ENCODE measurements around the gene DOCK10.
A peak's percentile ranks its signal among the peaks of the same experiment; 100 is the strongest.
"Not testable (repeated sequence)": the region's sequence is repeated elsewhere in the genome, so short reads cannot be mapped to it uniquely, and the experiment has no call there.

DOCK10 gene

DNA sequence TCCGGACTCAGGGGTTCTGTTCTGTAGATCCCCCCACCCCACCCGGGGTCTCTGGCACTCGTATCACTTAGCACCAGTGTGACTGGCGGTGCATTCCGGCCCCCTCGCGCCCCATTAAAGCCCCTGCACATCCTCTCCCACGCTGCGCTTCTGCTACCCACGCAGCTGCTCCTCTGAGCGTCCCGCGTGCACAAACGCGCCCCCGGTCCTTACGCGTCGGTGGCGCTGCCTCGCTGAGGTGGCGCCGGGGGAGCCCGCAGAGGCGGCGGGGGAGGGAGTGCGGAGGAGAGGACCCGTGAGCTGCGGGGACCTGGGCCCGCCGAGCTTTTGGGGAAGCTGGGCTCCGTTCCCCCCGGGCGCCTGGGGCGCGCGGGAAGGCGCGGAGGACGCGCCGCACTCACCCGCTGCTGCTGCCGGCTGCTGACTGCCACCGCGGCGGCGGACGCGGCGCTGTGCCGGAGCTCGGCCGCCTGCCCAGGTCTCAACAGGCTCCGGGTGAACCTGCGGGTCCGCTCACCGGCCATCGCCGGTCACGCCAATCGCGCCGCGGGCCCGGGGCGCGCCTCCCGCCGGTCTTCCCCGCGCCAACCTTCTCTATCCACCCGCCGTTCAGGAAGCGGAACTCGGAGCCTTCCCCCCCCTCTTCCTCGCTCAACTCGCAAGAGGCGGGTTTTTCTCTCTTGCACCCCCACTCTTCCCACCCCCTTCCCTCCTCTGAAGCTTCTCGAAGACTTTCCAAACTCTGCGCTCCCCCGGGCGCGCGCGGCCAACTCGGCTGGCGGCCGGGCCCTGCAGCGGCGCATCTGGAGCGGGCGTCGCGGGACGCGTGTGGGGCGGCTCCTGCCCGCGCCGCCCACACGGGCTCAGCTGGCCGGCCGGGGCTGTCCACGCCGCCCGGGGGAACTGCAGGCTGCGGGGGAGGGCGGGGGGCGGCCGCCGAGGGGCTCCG lies at the start of gene DOCK10:
Gene DOCK10, minus strand, starts transcription at position 618 of the 949 bp plus-strand sequence. Its CDS starts 94 bp downstream, at position 524.
- peak; percentile 77 for DNase-seq

DNA sequence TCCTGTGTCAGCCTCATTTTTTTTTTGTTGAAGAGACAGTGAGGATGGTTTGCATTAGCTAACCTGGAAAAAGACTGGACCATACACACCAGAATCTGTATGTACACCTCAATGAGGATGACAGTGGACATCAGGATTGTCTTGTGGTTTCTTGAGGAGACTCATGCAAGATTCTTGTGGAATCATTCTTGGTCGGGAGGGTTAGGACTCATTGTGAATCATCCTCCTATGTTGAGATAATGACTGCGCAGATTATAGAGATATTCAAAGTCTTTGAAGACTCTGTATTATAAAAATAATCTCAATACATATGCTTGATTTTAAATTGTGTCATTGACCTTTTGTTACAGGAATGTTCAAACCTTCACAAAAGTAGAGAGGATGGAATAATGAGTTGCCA lies 49.1 kb upstream of the DOCK10 start:
- no peak for DNase-seq

DNA sequence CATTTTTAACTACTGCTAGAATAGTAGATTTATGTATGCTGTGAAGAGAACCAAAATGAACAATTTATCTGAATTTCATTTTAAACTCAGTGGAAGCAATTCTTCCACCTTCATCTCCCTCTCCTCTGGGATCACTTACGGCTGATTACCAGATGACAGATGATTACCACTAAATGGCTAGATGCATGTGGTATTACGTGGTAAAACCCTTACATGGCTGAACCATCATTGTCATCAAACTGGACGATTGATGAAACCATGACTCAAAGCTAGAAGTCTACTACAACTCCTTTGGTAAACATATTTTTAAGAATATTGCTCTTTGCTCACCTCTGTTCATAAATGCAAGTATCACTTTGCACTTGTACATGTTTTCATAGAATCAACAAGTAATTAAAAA lies 48.5 kb upstream of the DOCK10 start:
- no peak for DNase-seq

DNA sequence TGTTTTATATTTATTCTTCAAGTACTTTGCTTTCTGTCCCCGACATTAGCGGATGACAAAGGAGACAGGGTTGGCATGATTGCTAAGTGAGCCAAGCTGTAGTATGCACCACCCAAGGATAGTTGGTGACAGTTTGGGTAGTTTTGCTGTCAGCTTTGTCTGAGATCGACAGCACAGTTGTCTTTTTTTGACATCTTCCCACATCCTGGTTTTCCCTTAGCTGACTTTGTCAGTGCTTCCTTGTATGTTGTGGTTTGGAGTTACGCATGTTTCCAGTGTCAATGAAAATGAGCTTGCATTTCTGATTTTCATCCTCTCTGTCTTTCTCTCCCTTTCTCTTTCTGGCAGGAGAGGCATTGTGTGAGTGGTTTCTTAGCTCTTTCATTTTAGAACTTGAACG lies 44.6 kb upstream of the DOCK10 start:
- DNase-seq: no peak

DNA sequence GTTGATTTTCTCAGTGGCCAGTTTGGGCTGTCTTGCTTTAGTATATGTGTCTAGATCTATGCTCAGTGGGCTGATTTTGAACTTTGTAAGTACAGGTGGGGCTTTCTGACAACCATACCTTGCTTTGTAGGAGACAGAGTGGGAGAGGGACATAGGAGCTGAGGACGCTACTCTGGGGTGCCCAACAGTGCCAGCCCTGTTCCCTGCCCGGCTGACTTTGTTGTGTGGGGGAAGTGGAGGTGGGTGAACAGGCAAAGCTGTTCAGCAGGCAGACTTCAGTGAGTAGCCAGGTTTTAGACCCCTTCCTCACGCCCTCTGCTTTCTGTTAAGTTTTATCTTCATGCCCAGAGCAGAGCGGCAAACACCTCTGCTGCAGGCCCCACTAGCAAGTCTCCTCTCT lies 44.2 kb upstream of the DOCK10 start:
- DNase-seq: no peak

DNA sequence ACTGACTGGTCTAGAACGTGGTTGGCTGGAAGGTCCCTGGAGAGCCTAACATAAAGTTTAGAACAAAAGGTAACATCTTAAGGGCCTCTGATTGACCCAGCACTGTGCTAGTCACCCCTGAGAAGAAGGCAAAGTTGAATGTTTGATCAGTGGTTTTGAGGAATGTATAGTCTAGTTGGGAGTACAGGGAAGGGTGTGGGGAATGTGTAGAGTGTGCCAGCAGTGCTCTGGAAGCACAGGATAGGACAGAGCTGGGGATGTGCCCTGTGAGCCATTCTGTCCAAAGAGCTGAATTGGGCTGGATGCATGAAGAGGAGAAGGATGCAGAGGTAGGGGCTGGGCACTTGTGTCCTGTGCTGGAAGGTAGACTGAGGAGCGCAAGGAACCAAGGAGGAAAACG lies 41.0 kb upstream of the DOCK10 start:
- DNase-seq: no peak

DNA sequence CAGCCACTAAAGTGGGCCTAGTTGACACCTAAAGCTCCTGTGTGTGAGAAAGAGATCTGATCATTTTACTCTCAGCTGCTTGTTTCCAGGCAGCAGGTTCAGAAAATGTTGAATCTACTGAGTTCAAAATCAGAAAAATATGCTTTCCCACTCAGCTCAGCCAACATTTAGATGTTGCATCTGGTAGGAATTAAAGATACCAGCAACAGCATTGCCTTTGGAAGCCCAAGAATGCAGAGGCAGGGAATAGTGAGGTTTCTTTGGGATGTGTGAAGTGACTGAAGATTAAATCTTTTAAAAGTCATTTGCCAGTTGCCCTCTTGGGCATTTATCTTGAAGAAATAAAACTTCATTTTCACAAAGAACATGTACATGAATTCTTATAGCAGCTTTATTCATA lies 33.9 kb upstream of the DOCK10 start:
- DNase-seq: peak; percentile 67

DNA sequence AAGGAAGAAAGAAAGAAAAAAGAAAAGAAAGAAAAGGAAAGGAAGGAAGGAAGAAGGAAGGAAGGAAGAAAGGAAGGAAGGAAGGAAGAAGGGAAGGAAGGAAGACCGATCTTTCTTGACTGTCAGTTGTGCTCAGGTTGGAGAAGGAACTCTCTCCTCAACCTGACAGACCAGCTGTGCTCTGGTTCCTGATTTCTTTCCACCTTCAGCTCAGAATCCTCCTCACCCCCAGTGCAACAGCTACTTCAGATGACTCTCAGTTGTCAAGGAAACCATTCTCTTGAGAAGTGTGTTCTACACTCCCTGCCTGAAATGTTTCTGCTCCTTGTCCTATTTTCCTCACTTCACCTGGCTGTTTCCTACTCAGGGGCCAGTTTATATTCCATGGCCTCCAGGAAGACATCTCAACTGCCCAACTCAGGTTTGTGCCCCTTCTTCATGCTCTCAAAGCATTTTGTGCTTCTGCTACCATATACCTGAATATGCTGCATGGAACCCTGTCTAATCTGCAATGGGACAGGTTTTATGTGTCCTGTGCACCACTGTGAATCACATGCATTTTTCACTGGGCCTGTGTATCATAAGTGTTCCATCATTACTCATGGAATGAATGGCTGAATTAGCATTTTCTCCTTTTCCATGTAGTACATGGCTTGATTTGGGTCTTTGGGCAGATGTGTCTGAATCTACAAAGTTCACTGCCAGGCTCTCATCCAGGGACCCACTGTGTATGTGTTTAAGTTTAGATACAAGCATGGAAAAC lies 32.8 kb upstream of the DOCK10 start:
- no peak for DNase-seq

DNA sequence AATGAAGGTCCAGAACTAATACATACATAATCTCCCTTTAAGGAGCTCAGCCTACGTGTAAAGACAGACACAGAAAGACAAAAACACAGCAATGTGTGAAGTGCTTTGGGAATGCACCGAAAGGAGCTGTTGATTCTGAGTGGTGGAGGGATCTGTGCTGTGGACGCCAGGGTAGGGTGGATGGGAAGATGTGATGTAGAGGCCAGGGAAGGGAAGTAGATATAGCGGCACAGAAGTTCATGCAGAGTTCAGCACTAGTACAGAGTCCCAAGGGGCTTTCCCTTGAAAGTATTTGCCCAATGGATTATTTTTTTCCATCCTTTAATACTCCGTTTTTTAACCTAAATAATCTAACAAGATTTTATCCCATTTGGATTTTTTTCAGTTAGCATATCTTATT lies 32.1 kb upstream of the DOCK10 start:
- peak; percentile 43 for DNase-seq

DNA sequence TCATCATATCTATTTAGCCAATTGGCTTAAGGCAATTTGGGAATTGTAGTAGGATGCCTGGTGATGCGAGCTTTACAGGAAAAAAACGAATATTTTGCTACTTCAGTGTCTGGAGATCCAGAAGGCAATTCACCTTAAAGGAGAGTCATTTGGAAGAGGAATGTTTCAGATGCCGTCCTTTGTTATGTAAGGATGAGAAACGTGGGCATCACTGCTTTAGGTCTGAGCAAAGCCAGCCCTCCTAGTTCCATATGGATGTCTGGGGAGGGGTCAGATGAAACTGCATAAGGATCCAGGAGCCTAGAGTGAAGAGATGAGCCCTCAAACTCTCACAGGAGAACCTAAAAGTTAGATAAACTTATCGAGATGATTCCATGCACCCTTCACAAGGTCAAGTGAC lies 30.9 kb upstream of the DOCK10 start:
- no peak for DNase-seq

DNA sequence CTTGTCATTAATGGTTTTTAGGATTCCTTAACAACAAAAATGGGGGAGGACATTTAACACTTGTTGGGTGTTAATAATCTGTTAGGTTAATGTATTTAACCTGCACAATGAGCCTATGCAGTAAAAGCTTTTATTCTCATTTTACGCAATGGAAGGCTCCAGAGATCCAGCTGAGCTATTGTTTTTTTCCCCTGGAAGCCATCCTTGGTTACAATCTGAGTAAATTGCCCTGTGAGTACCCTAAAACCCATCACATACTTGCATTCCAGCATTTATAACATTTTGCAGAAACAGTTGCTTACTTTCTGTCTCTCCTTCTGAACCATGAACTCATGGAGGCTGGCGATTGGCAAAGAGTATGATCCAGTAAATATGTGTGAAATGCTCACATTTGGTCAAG lies 30.2 kb upstream of the DOCK10 start:
- DNase-seq: no peak

DNA sequence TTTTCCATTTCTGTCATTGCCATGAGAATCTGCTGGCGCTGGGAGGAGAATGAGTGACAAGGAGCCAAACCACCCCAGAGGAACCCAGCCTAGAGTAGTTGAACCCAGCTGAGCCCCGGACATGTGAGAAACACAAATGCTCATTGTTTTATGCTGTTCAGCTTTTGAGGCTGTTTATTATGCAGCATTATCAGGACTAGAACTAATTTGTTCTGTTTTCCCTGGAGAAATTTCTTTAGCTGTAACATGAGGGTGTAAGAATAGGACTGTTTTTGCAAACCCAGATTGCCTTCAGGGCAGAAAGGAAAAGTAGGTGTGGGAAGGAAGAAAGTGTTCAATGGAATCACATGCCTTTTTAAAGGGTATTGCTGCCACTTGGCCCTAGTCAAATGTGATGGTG lies 28.5 kb upstream of the DOCK10 start:
- DNase-seq: peak; percentile 1

DNA sequence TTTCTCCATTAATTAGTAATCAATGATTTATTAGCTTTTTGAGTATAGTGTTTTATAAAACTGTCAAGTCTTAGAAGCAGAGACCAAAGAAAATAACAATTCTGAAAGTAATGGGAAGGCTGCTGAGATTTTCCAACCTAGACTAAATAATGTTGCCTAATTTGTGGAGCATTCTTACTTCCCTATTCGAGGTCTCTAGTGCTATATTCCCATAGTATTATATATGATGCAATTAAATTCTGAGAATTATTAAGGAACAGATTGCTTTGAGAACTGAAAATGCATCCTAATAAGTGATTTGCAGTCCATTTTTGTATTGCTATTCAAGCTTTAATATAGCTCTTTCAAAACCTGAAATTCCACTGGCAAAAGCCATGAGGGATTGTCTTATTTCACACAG lies 27.7 kb upstream of the DOCK10 start:
- DNase-seq: no peak

DNA sequence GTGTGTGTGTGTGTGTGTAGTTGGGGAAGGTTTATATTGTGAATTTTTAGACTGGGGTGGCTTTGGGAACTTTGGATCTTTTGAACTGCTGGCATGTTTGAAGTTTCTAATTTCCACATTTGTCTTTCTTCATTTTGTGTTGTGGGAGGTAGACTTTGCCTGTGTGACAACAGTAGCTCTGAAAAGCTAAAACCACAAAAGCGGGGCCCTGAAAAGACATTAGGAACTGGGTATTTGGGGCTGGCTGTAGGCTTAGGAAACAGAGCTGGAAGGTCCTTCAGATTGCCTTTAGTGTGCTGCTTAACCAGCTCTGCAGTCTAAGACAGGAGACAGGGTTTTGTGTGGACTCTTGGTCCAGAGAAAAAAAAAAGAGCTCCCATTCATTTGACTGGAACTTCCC lies 27.2 kb upstream of the DOCK10 start:
- DNase-seq: no peak

DNA sequence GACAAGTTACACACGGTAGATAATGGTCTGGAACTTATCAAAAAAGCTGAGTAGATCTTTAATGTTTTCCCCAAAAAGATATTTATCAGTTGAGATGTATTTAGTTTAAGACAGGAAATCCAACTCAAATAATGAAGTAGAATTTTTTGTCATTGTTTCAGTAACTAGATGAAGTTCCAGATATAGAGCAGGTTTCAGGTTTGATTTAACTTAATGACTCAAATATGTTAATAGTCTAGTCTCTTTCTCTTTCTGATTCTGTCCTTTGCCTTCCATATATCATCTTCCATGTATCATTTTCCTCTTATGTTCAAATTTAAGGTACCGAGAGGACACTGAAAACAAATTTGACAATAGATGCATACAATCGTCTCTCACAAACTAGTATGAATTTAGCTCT lies 23.6 kb upstream of the DOCK10 start:
- DNase-seq: no peak

DNA sequence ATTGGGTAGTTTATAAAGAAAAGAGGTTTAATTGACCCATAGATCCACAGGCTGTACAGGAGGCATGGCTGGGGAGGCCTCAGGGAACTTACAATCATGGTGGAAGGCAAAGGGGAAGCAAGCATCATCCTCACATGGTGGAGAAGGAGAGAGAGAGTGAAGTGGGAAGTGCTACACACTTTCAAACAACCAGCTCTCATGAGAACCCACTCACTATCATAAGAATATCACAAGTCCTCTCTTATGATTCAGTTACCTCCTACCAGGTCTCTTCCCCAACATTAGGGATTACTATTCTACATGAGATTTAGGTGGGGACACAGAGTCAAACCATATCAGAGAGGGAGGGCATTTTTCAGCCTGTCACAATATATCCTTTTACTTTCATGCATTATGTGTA lies 22.7 kb upstream of the DOCK10 start:
- DNase-seq: no peak

DNA sequence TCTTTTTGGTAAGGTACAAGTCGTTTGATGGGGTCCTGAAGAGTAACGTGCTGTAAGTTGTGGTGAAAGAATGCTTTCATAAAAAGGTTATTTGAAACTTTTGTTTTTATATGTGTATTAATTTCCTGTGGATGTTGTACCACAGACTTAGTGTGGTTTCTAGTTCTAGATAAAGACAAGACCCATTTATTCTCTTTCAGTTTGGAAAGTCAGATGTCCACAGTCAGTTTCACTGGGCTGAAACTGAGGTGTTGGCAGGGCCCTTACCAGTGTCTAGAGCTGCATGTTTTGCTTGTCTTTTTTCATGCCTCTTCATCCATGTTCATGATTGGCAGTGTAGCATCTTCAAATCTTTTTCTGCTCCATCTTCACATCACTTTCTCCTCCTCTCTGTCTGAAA lies 22.1 kb upstream of the DOCK10 start:
- no peak for DNase-seq

DNA sequence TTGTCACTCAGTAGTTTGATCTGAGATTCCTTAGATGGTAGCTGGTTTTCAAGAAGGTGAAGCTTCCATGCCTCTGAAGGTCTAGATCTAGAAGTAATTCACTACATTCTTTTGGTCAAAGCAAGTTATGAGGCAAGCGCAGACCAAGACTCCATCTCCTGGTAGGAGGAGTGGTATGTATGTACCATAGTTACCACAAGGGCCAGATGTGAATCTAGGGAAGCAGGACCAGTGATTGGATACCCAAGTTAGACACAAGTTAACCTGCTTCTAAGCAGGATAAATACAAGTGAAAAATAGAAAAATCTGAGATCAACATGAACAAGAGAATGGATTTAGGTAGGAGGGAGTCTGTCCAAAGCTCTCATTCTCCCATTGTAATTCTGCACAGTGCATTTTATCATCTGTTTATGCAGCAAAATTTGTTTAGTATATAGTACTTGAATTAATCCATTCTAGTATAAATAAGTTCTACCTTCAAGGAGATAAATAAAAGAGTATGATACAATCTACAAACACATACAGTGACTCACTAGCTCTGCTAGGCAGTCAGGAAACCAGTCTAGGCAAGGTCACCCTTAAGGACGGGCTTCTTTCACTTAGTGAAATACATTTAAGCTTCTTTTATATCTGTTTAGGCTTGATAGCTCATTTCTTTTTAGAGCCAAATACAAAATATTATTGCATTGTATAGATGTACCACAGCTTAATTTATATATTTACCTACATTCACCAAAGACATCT lies 14.2 kb upstream of the DOCK10 start:
- no peak for DNase-seq

DNA sequence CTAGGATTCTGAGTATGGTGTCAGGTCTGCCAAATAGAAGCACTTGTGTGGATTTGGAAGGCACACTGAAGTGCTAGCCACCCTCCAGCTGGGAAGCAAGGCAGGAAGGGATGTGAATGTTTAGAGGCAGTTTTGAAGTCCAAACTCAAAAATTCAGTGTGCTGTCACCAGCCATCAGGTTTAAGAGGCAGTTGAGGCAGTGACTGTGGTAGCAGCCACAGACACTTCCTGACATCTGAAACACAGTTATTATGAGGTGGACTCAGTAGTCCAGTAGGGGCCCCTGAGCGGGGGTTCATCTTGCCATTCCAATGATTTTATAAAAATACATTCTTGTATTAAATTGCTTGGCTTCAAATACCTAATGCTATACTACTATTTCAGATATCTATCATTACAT lies 13.4 kb upstream of the DOCK10 start:
- DNase-seq: no peak

DNA sequence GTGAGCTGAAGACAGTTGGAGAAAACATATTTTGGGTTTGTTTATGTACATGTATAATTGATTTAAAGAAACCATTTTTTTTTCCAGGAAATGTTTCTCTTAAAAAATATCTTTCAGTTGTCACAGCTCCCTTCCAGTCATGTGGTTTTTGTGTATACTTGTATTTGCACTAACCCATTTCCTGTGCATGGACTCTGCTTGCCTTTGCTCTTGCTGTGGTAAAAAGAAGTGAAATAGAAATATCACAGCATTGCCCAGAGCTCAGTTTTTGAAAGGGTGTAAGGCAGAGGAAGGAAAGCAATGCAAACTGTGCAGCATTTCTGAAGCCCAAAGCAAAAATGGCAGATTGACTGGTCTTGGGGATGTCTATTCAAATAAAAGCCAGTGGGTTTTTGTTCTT lies 10.4 kb upstream of the DOCK10 start:
- DNase-seq: no peak

DNA sequence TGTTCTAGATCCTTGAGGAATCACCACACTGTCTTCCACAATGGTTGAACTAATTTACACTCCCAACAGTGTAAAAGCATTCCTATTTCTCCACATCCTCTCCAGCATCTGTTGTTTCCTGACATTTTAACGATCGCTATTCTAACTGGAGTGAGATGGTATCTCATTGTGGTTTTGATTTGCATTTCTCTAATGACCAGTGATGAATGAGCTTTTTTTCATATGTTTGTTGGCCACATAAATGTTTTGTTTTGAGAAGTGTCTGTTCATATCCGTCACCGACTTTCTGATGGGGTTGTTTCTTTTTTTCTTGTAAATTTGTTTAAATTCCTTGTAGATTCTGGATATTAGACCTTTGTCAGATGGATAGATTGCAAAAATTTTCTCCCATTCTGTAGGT lies 5.2 kb upstream of the DOCK10 start:
- not testable (repeated sequence) for DNase-seq

DNA sequence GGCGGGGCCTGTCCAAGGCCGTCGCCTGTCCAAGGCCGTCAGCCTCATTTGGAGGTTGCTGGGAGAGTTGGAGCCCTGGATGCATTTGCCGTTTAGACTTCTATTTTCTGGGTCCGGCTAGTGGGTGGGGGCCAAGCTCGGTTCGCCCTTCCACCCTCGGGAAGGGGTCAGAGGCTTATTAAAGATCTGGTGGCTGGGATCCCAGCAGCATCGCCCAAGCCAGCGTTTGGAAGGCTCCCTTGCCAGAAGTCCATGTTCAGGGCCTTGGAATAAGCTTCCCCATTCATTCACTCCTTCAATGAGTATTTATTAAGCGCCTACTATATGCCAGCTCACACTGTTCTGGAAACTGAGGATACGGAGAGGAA lies 516 bp upstream of the DOCK10 start:
- peak; percentile 34 for DNase-seq

DNA sequence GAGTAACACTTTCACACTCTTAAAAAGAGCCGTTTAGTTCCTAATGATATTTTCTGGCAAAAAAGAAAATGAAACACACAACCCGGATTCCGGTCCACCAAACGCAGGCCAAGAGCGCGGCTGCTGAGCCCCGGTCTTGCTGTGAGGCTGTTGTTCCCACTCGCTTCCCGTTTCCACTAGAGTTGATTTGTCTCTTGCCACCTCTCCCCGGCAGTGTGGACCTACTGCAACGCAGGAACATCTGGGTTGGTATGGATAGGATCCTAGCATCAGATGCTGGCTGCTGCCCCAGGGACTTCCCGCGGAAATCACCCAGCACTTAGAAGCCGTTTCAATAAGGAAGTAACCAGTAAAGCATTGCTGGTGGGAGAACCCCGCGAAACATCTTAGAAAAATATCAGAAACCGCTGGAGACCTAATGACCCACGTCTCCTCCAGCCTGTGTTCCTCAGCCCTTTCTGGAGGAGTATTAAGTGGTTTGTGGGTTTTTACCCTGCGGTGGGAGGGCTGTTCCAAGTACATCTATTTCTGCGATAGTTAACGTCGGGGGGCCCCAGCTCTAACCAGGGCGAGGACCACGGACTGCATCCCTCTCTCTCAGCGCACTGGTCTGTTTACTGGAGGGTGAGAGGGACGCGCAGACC lies 939 bp downstream of the DOCK10 start:
- peak; percentile 69 for DNase-seq
